K562 (cell line): ENCODE data around the gene DNM1. TPM values are rescaled to one million over a fixed set of nuclear protein-coding genes. Genes with fewer than 3 reads are reported as not detected.
A peak's percentile ranks its signal among the peaks of the same experiment; 100 is the strongest.

Source experiments
- BCOR ChIP-seq: fragments of 450-650 bp; IDR thresholded peaks from 2 replicates; pipeline ENCODE4 v1.6.1; 2016
- BDP1 ChIP-seq: IDR thresholded peaks from 3 replicates; pipeline ENCODE4 v1.6.1; 2011; ENCODE audit not compliant: insufficient read length, insufficient read depth
- CEBPB ChIP-seq: fragments of 450-650 bp; IDR thresholded peaks from 2 replicates; pipeline ENCODE4 v1.6.1; 2016; ENCODE audit warnings: missing genetic modification characterization, missing compliant biosample characterization
- GABPB2 ChIP-seq: fragments of 250-450 bp; sonication (Bioruptor Pico); conservative IDR thresholded peaks from 2 replicates; pipeline ENCODE4 v1.5.1; 2021; ENCODE audit warnings: mild to moderate bottlenecking
- GATAD2B ChIP-seq: fragments of 450-650 bp; IDR thresholded peaks from 2 replicates; pipeline ENCODE4 v1.6.1; 2017; ENCODE audit warnings: mild to moderate bottlenecking, borderline replicate concordance
- GTF2F1 ChIP-seq: IDR thresholded peaks from 2 replicates; pipeline ENCODE4 v1.6.1; 2011; ENCODE audit warnings: low read depth, low read length, improper control_type of control experiment
- HINFP ChIP-seq: fragments of 450-650 bp; conservative IDR thresholded peaks from 2 replicates; pipeline ENCODE4 v1.6.1; 2016; ENCODE audit warnings: missing genetic modification characterization, low read depth, mild to moderate bottlenecking, control low read depth, missing compliant biosample characterization
- MCM3 ChIP-seq: fragments of 450-650 bp; IDR thresholded peaks from 2 replicates; pipeline ENCODE4 v1.6.1; 2016
- MLX ChIP-seq, 2 experiments: fragments of 450-650 bp in 1 of 2; sonication (generic) in 1 of 2; formaldehyde crosslinking; conservative IDR thresholded peaks; 2 replicates each; pipeline versions ENCODE4 v1.4.0 to v1.8.1; 2020 to 2022; ENCODE audit warnings: mild to moderate bottlenecking in 1 of 2, missing genetic modification reagents in 1 of 2
- NEUROD1 ChIP-seq: fragments of 150-350 bp; IDR thresholded peaks from 2 replicates; pipeline ENCODE4 v1.6.1; 2014; ENCODE audit warnings: borderline replicate concordance, low read length, low read depth; ENCODE audit not compliant: partially characterized antibody
- NFIX ChIP-seq: fragments of 250-450 bp; sonication (Bioruptor Pico); IDR thresholded peaks from 2 replicates; pipeline ENCODE4 v1.4.0; 2020; ENCODE audit warnings: low read depth, mild to moderate bottlenecking, moderate library complexity
- PHB ChIP-seq: fragments of 250-450 bp; sonication (Bioruptor Pico); IDR thresholded peaks from 2 replicates; pipeline ENCODE4 v1.5.0; 2021
- PML ChIP-seq: IDR thresholded peaks from 2 replicates; pipeline ENCODE4 v1.6.1; 2012; ENCODE audit warnings: low read length, inconsistent platforms
- POLR3A ChIP-seq: IDR thresholded peaks from 2 replicates; pipeline ENCODE4 v1.6.1; 2011; ENCODE audit warnings: borderline replicate concordance, mild to moderate bottlenecking, moderate library complexity; ENCODE audit not compliant: insufficient read length, insufficient read depth; ENCODE audit errors: extremely low read depth
- PPARD ChIP-seq: fragments of 250-450 bp; sonication (Bioruptor Pico); IDR thresholded peaks from 2 replicates; pipeline ENCODE4 v1.8.0; 2022; ENCODE audit warnings: inconsistent platforms, mild to moderate bottlenecking, moderate library complexity
- SREBF2 ChIP-seq: sonication (generic); formaldehyde crosslinking; IDR thresholded peaks from 2 replicates; pipeline ENCODE4 v1.4.0; 2020; ENCODE audit warnings: mild to moderate bottlenecking, missing genetic modification reagents
- TOE1 ChIP-seq, 2 experiments: fragments of 450-650 bp in 1 of 2; sonication (generic) in 1 of 2; formaldehyde crosslinking in 1 of 2; IDR thresholded peaks; 2 replicates each; pipeline versions ENCODE4 v1.7.1 to v1.8.0; 2016 to 2022; ENCODE audit warnings: borderline replicate concordance in 2 of 2, mild to moderate bottlenecking in 2 of 2, antibody characterized with exemption in 1 of 2, inconsistent platforms in 1 of 2, low read depth in 1 of 2, missing genetic modification reagents in 1 of 2, moderate library complexity in 1 of 2
- XRCC3 ChIP-seq: fragments of 450-650 bp; IDR thresholded peaks from 2 replicates; pipeline ENCODE4 v1.6.1; 2017; ENCODE audit warnings: mild to moderate bottlenecking, moderate library complexity
- XRCC4 ChIP-seq: IDR thresholded peaks from one replicate; pipeline ENCODE4 v1.6.1; 2011; ENCODE audit not compliant: insufficient read depth, insufficient read length; ENCODE audit errors: extremely low read depth
- ZKSCAN1 ChIP-seq: fragments of 150-350 bp; IDR thresholded peaks from 2 replicates; pipeline ENCODE4 v1.6.1; 2016; ENCODE audit warnings: low read depth, low read length
- ZNF780A ChIP-seq: fragments of 250-450 bp; sonication (Bioruptor Pico); IDR thresholded peaks from 2 replicates; pipeline ENCODE4 v1.5.0; 2021; ENCODE audit warnings: mild to moderate bottlenecking
- ZNF785 ChIP-seq: fragments of 250-450 bp; sonication (Bioruptor Pico); IDR thresholded peaks from 2 replicates; pipeline ENCODE4 v1.4.0; 2020; ENCODE audit warnings: mild to moderate bottlenecking
- polyA plus RNA-seq, 8 experiments: library from polyadenylated mRNA; depleted of rRNA in 4 of 8; stranded (reverse) in 5 of 8; unstranded in 3 of 8; fragments of >200 nt; fragmentation: Nextera tagmentation in 2 of 8; fragmentation: Illumina TruSeq in 1 of 8; extraction: Ambion mirVana in 2 of 8; extraction: Trizol in 1 of 8; gene quantifications; 2 replicates each; pipeline versions ENCODE4 v1.2.1 to v1.2.3, GENCODE V29; 2011 to 2014; ENCODE audit warnings: inconsistent platforms in 1 of 8, missing spikeins in 1 of 8
- total RNA-seq, 7 experiments: library from RNA; depleted of rRNA in 6 of 7; stranded (reverse); fragments of >200 nt in 6 of 7; fragmentation: Illumina TruSeq in 2 of 7; extraction: Trizol in 2 of 7; gene quantifications; 2 replicates each; pipeline versions ENCODE4 v1.2.1 to v1.2.3, GENCODE V29; 2011 to 2021; ENCODE audit warnings: low replicate concordance in 1 of 7
- TF ChIP-seq, protein P1 (sequence below): fragments of 250-450 bp; sonication (Bioruptor Pico); IDR thresholded peaks from 2 replicates; pipeline ENCODE4 v1.5.0; 2021; ENCODE audit warnings: mild to moderate bottlenecking, borderline replicate concordance
- TF ChIP-seq, protein P2 (sequence below): fragments of 200-800 bp; sonication (Bioruptor generic); IDR thresholded peaks from 2 replicates; pipeline ENCODE4 v1.6.1; 2017; ENCODE audit warnings: missing genetic modification characterization, missing compliant biosample characterization

The DNM1 gene
- total and polyA plus RNA-seq, 9 of the 15 experiments (the other 6 are each of a cell fraction or from before 2014, with no cell fraction given), result 0.39 to 23.1 (median 9.1) TPM

DNA sequence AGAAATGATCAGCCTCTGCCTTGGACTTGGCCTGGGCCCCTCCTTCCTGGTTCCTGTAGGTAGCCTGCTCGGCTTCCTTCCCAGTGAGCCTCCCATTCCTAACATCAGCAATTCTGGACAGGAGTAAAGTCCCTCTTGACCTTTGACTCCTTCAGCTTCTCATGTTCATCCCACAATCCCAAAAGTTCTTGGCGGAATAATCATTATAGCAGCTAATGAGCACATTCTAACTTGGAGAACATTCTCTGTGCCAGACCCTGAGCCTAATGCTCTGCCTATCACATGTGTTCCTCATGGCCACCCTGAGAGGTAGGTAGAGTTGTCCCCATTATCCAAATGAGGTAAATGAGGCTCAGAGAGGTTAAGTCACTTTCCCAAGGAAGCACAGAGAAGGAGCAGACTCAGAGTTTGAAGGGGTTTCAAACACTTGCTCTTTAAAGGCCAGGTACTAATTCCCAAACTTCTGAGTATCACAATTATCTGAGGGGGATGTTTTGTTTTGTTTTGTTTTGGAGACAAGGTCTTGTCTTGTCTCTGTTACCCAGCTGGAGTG lies 94.1 kb downstream of the DNM1 start (continued):
- TF ChIP-seq, protein P1, sequence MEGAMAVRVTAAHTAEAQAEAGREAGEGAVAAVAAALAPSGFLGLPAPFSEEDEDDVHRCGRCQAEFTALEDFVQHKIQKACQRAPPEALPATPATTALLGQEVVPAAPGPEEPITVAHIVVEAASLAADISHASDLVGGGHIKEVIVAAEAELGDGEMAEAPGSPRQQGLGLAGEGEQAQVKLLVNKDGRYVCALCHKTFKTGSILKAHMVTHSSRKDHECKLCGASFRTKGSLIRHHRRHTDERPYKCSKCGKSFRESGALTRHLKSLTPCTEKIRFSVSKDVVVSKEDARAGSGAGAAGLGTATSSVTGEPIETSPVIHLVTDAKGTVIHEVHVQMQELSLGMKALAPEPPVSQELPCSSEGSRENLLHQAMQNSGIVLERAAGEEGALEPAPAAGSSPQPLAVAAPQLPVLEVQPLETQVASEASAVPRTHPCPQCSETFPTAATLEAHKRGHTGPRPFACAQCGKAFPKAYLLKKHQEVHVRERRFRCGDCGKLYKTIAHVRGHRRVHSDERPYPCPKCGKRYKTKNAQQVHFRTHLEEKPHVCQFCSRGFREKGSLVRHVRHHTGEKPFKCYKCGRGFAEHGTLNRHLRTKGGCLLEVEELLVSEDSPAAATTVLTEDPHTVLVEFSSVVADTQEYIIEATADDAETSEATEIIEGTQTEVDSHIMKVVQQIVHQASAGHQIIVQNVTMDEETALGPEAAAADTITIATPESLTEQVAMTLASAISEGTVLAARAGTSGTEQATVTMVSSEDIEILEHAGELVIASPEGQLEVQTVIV, result no peak
- TF ChIP-seq SREBF2, result no peak
- no peak for TF ChIP-seq PPARD (CRISPR knock-in tag)
- TF ChIP-seq POLR3A, result no peak
- no peak for TF ChIP-seq PHB (CRISPR knock-in tag)
- TF ChIP-seq CEBPB (tag), result no peak
- no peak for TF ChIP-seq ZKSCAN1
- TF ChIP-seq MCM3, result no peak
- no peak for TF ChIP-seq BDP1
- peak; percentile 17 for TF ChIP-seq NEUROD1
- no peak for TF ChIP-seq GABPB2
- TF ChIP-seq NFIX, result no peak
- TF ChIP-seq TOE1 (IDR thresholded peaks at IDR 0.05; ENCODE audit: borderline replicate concordance), result no peak
- TF ChIP-seq TOE1 (CRISPR knock-in tag; IDR thresholded peaks at IDR 0.05; ENCODE audit: borderline replicate concordance, low read depth), result no peak
- TF ChIP-seq MLX (CRISPR knock-in tag; conservative IDR thresholded peaks at IDR 0.05), result no peak; a peak in 1 of 4 replicates
- no peak for TF ChIP-seq GTF2F1
- no peak for TF ChIP-seq XRCC4
- no peak for TF ChIP-seq ZNF785 (CRISPR knock-in tag)
- peak; percentile 24; the same call in 1 of the 2 replicates for TF ChIP-seq ZNF780A (CRISPR knock-in tag)
- TF ChIP-seq BCOR, result no peak
- TF ChIP-seq, protein P2, sequence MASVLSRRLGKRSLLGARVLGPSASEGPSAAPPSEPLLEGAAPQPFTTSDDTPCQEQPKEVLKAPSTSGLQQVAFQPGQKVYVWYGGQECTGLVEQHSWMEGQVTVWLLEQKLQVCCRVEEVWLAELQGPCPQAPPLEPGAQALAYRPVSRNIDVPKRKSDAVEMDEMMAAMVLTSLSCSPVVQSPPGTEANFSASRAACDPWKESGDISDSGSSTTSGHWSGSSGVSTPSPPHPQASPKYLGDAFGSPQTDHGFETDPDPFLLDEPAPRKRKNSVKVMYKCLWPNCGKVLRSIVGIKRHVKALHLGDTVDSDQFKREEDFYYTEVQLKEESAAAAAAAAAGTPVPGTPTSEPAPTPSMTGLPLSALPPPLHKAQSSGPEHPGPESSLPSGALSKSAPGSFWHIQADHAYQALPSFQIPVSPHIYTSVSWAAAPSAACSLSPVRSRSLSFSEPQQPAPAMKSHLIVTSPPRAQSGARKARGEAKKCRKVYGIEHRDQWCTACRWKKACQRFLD (CRISPR knock-in tag), result no peak
- TF ChIP-seq PML, result no peak
- TF ChIP-seq XRCC3, result no peak
- no peak for TF ChIP-seq HINFP
- TF ChIP-seq GATAD2B, result no peak
